ENCODE measurements around the gene CALCOCO1.
A peak's percentile ranks its signal among the peaks of the same experiment; 100 is the strongest.

The CALCOCO1 gene

DNA sequence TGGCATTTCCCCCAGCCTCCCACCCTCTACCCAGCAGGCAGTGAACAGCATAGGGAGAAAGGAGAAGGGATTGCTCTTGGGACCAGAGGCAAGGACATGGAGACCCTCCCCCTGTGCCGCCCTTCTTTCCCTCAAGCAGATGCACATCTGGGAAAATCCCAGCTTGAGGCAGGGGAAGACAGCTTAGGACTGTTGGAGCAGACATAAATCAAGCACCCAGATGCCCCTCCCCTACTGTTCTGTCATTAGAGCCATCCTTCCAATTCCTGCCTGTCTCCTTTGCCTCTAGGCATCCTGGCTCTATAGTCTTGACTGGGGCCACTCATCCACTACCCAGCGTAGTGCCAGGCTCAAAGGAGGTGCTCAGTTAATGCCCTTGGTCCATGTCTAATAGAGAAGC is 32.0 kb upstream of the CALCOCO1 start:
- peaks cover 13% of the 10 kb centered on the region for H3K27me3 ChIP-seq (ENCODE audit: insufficient read depth, poor library complexity, severe bottlenecking)
- no peak overlapping the region for H3K4me3 ChIP-seq (replicated peaks; ENCODE audit: insufficient read depth, low read length)
- H3K27ac ChIP-seq (replicated peaks): no peak overlapping the region
- TF ChIP-seq, protein P1, sequence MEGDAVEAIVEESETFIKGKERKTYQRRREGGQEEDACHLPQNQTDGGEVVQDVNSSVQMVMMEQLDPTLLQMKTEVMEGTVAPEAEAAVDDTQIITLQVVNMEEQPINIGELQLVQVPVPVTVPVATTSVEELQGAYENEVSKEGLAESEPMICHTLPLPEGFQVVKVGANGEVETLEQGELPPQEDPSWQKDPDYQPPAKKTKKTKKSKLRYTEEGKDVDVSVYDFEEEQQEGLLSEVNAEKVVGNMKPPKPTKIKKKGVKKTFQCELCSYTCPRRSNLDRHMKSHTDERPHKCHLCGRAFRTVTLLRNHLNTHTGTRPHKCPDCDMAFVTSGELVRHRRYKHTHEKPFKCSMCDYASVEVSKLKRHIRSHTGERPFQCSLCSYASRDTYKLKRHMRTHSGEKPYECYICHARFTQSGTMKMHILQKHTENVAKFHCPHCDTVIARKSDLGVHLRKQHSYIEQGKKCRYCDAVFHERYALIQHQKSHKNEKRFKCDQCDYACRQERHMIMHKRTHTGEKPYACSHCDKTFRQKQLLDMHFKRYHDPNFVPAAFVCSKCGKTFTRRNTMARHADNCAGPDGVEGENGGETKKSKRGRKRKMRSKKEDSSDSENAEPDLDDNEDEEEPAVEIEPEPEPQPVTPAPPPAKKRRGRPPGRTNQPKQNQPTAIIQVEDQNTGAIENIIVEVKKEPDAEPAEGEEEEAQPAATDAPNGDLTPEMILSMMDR (IDR thresholded peaks at IDR 0.05; ENCODE audit: insufficient read depth, low read length): no peak
- TF ChIP-seq SPI1 (IDR thresholded peaks at IDR 0.05; ENCODE audit: borderline replicate concordance, low read depth): no peak
- no peak for TF ChIP-seq REST (IDR thresholded peaks at IDR 0.05; ENCODE audit: insufficient replicate concordance, low read depth)
- TF ChIP-seq GABPA (IDR thresholded peaks at IDR 0.05; ENCODE audit: low read depth): no peak
- TF ChIP-seq POLR2AphosphoS5 (IDR thresholded peaks at IDR 0.05; ENCODE audit: low read depth): no peak
- DNase-seq (ENCODE audit: low read depth in 1 of 2, low spot score in 1 of 2): no peak

- TF ChIP-seq REST (IDR thresholded peaks at IDR 0.05; ENCODE audit: insufficient replicate concordance, low read depth) (no peak), POLR2AphosphoS5 (IDR thresholded peaks at IDR 0.05; ENCODE audit: low read depth) (no peak)
- Histone ChIP-seq H3K27me3 (ENCODE audit: insufficient read depth, poor library complexity, severe bottlenecking) (peaks cover 13% of the 10 kb centered on the region), H3K27ac (replicated peaks) (no peak overlapping the region), H3K4me3 (replicated peaks; ENCODE audit: insufficient read depth, low read length) (no peak overlapping the region)
- DNase-seq (ENCODE audit: low read depth in 1 of 2, low spot score in 1 of 2): no peak
Observed at GRCh38 chr12:53758730-53759103, 31.5 kb upstream of the CALCOCO1 start.

- DNase-seq (ENCODE audit: low read depth in 1 of 2, low spot score in 1 of 2): peak in 1 of 2 experiments; percentile 51
- Histone ChIP-seq H3K27ac (replicated peaks) (no peak overlapping the region), H3K4me3 (replicated peaks; ENCODE audit: insufficient read depth, low read length) (no peak overlapping the region), H3K27me3 (ENCODE audit: insufficient read depth, poor library complexity, severe bottlenecking) (peaks cover 10% of the 10 kb centered on the region)
- TF ChIP-seq SPI1 (IDR thresholded peaks at IDR 0.05; ENCODE audit: borderline replicate concordance, low read depth) (peak; percentile 98), POLR2AphosphoS5 (IDR thresholded peaks at IDR 0.05; ENCODE audit: low read depth) (no peak)
Observed at GRCh38 chr12:53758081-53758729, 31.0 kb upstream of the CALCOCO1 start.

GRCh38 chr12:53757101-53757770 is 30.0 kb upstream of the CALCOCO1 start:
- H3K27me3 ChIP-seq (ENCODE audit: insufficient read depth, poor library complexity, severe bottlenecking): peaks cover 12% of the 10 kb centered on the region
- no peak overlapping the region for H3K27ac ChIP-seq (replicated peaks)
- TF ChIP-seq SPI1 (IDR thresholded peaks at IDR 0.05; ENCODE audit: borderline replicate concordance, low read depth): 0 out of 2 replicates have a peak, but pooled peaks have one; percentile 11
- TF ChIP-seq REST (IDR thresholded peaks at IDR 0.05; ENCODE audit: insufficient replicate concordance, low read depth): no peak
- no peak for TF ChIP-seq GABPA (IDR thresholded peaks at IDR 0.05; ENCODE audit: low read depth)
- TF ChIP-seq, protein P1 (IDR thresholded peaks at IDR 0.05; ENCODE audit: insufficient read depth, low read length): peak; percentile 83
- TF ChIP-seq POLR2AphosphoS5 (IDR thresholded peaks at IDR 0.05; ENCODE audit: low read depth): no peak
- H3K4me3 ChIP-seq (replicated peaks; ENCODE audit: insufficient read depth, low read length): no peak overlapping the region
- peak; percentile 59 to 77 for DNase-seq (ENCODE audit: low read depth in 1 of 2, low spot score in 1 of 2)
